NCI-H2029 (cell line): ENCODE results near the gene GYPC.
"Not testable (repeated sequence)": the region's sequence is repeated elsewhere in the genome, so short reads cannot be mapped to it uniquely, and the experiment has no call there.

Source experiments
- DNase-seq: peaks from one replicate; lab custom pipeline; 2025; lab: John Stamatoyannopoulos, UW

GYPC gene

DNA sequence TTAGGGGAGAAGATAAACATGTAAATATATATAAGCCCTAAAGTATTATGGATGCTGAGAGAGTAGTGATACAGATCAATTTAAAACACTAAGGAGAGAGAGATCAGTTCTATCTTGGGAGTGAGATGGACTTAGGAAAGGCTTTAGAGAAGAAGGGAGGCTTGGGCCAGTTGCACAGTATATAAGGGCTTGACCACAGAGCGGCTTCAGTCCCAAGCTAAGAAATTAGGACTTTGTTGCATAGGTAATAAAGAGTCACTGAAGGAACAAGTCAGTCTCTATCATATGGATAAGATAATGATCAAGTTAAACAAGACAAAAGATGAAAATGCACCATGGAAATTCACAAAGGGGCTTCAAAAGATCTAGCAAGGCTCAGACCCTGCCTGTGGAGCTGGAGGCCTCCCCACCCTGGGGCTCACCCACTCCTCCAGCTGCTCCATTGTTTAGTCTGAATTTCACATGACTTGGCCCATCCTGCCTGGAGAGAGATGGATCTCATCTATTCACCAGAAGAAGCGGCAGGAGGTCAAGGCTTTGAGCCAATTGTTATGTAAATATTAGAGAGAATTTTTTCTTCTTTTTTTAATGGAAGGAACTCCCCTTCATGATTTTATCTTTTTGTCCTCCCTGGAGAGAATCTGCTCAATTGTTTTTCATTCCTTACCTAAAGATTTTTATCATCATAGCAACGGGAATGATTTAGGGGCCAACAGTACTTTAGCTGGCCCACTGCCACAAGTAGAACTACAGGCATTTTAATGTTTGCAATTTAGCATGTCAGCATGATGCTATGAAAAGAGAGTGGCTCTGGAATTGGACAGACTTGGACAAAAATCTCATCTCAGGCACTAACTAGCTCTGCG, 44.0 kb downstream of the GYPC start:
- DNase-seq, result no peak

GRCh38 chr2:126700677-126701076, 44.7 kb downstream of the GYPC start:
- DNase-seq, result no peak

GRCh38 chr2:126703311-126703710, 47.4 kb downstream of the GYPC start:
- no peak for DNase-seq

DNA sequence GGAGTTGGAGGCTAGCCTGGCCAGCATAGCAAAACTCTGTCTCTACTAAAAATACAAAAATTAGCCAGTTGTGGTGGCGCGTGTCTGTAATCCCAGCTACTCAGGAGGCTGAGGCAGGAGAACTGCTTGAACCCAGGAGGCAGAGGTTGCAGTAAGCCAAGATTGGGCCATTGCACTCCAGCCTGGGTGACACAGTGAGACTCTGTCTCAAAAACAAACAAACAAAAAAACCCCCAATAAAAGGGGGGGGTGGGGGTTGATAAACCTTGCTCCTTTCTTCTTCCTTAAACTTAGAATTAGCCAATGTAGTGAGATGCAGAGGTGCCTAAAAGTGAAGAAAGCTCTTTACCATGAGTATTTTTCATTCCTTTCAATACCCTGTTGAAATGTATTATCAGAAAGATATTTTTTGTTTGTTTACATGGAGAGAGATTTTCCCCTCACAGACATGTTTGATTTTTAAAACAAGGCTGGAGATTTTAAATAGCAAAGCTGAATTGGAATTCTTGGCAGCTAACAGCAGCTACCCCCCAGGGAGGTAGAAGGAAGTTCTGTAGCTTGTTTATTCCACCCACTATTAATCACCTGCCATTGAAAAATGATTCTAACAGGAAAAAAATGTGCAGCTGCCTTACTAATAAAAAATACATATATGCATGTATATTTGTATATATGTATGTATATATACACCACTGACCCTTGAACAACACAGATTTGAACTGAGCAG, 48.6 kb downstream of the GYPC start:
- DNase-seq, result no peak

DNA sequence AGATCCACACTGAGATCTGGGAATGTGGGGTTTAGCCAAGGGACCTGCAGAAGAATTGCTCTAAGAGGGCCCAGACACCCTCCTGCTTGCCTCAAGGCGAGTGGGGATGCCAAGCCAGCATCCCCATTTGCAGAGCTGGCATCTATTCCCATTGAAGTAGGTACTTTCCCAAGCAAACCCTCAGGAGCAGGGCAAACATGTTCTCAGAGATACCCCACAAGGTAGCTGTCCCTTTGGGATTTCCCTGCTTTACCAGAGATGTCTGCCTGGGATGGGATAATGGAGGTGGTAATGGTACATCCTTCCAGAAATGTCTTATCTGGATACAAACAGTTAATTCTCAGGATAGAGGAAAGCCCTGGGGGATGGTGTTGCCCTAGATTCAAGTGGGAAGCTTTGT, 51.2 kb downstream of the GYPC start:
- no peak for DNase-seq

DNA sequence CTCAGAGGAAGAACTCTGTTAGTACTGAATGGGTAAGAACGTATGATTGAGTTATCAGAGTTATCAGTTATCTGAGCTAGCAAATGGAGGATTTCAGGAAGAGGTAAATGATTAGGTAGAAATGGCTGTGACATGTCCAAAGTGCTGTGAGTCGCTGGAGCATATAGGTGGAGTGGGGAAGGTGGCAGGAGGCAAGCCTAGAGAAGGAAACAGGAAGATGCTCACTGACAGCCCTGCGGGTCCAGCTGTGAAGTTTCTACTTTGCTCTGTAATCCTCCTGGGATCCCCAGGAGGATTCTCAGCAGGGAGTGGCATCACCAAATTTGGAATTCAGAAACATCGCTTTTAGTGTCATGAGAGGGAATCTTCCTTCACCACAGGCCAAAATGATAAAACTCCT, 52.0 kb downstream of the GYPC start:
- DNase-seq, result no peak

GRCh38 chr2:126714191-126714965, 58.4 kb downstream of the GYPC start:
- no peak for DNase-seq

- DNase-seq, result no peak
Measured at GRCh38 chr2:126715111-126715510, 59.2 kb downstream of the GYPC start.

GRCh38 chr2:126715576-126716406, 59.8 kb downstream of the GYPC start:
- DNase-seq, result no peak

DNA sequence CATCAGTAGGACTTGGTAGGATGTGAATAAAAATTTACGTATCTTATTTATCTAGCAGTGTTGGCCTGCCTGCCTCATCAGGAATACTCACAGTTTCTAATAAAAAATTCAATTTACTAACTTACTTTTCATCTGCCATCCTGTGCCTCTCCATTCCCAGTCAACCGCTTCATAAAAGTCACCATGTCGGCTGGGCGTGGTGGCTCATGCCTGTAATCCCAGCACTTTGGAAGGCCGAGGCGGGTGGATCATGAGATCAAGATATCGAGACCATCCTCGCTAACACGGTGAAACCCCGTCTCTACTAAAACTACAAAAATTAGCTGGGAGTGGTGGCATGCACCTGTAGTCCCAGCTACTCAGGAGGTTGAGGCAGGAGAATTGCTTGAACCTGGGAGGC, 61.3 kb downstream of the GYPC start:
- not testable (repeated sequence) for DNase-seq

DNA sequence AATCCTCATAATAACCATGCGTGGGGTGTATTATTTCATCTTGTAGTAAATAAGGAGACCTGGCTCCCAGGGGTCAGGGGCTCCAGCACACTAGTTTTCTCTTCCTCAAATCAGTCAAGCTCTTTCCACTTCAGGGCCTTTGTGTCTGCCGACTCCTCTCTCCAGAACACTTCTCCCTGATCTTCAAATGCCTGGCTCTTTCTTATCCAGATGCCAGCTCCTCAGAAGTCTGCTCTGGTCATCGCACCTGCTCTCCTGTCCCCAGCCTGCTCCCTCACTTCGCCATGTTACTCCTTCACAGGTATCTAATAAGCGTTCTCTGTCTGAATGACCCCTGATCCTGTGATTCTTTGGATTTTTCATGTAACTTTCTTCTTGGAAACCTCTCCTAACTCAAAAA, 62.0 kb downstream of the GYPC start:
- DNase-seq, result no peak

DNA sequence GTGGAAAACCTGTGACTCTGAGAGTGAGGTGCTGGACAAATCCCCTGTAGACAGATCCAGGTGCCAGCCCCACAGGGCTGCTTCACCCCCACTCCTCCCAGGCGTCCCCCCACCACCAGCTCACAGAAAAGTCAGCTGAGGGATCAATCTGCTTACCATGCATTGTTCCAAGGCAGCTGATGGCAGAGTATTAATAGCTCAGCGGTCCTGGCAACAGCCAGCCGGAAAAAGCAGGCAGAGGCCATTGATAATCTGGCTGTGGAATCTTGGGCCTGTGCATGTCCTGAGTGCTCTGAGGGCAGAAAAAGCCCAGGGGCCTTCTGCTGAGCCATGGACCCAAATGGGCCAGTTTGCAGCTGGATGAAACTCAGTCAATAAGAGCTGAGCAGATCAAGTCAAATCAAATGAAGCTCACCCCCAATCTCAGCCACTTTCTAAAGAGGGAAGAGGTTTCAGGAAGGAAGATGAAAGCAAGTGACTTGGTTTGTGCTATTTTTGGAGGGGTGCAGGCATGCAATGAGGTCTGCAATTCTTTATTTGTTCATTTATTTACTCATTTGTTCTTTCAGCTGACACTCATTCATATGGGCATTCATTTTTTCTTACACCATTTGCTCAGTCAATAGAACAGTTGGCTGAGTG, 63.4 kb downstream of the GYPC start:
- DNase-seq, result no peak

DNA sequence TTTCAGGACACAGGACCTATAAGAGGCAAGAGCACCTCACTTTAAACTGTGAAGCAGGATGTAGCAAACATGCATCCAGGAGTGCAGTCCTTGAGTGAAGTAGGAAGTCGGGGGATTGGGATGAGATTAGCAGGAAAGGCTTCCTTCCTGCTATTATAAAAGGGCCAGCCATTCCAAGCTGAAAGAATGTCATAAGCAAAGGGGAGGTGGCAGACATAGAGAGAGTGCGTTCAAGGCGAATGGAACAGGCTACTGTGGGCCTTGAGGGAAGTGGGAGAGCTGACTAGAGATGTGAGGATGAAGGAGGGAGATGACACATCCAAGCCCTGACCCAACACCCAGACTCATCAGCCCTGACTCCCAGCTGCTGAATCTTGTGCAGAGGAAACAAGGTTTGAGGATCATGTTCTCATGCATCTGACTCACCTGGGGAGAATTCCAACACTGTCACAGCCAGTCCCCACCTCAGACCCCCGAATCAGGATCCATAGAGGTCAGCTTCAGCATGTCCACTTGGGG, 63.9 kb downstream of the GYPC start:
- DNase-seq, result no peak

- no peak for DNase-seq
Measured at GRCh38 chr2:126720638-126721037, 64.7 kb downstream of the GYPC start.

DNA sequence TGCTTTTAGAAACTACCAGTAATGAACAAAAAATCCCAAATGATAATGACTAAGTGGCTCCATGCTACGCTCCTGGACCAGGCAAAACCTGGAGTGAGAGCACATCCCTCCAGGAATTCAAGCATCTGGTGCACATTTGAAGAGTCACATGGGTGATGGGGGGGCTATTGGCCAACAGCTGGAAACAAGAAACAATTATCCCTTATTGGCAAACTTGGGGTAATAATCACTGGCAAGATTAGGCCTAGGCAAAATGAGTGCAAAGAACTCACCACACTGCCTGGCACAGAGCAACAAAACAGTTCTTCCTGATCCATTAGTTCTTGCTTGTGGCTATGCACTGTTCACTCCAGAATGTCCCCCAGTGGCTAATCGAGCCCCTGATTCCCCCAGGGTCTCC, 66.1 kb downstream of the GYPC start:
- no peak for DNase-seq

DNA sequence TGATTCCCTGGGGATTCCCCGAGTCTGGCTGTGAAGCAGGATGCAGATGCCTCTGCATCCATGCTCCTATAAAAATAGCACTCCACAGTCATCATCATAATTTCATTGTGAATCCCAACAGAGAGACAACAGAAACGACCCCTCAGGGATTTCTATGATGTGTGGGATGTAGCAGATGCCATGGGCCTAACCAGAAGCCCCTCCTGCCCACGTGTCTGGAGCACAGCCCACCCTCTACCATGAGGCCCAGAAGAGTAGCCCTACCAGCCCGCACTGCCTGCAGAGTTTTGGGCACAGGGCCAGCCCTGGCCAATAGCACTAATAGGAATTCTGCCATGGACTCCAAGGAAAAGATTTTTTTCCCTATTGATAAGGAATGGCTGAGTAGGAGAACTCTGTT, 66.6 kb downstream of the GYPC start:
- DNase-seq, result no peak

GRCh38 chr2:126723281-126723815, 67.4 kb downstream of the GYPC start:
- no peak for DNase-seq

GRCh38 chr2:126725580-126725979, 69.6 kb downstream of the GYPC start:
- DNase-seq, result no peak

GRCh38 chr2:126729896-126730295, 73.9 kb downstream of the GYPC start:
- DNase-seq, result no peak

GRCh38 chr2:126730655-126731054, 74.7 kb downstream of the GYPC start:
- DNase-seq, result no peak

DNA sequence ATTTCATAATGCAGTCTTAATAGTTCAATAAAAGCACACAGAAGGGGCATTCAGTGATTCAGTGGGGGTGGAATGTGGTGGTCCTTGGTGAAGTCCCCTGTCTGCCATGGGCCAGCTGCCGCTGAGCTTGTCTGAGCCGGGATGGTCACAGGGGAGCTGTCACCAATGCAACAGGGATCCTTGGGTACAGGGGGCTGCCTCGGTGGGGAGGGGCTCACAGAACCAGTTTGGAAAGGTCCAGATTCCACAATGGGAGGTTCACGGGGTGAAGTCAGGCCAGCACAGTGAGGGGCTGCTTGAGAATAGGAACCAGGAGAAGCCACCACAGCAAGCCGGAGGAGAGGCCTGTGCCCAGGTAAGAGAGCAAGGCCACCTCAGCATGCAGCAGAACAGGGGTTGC, 75.4 kb downstream of the GYPC start:
- DNase-seq, result no peak
